Loucy (cell line): ENCODE results near the gene CYFIP2.

ENCODE experiments used
- H2AFZ ChIP-seq: fragments of 200-600 bp; sonication (generic); 2 replicates; pipeline ENCODE4 v1.6.0; 2016; ENCODE audit warnings: antibody characterized with exemption, mild to moderate bottlenecking, low read length, moderate library complexity
- H3F3A ChIP-seq: fragments of 200-600 bp; 2 replicates; pipeline ENCODE4 v1.6.0; 2016; ENCODE audit warnings: antibody characterized with exemption, low read depth, mild to moderate bottlenecking
- H3K27me3 ChIP-seq: fragments of 200-600 bp; sonication (generic); 2 replicates; pipeline ENCODE4 v1.6.1; 2014; ENCODE audit warnings: low read length, mild to moderate bottlenecking; ENCODE audit not compliant: insufficient read depth, poor library complexity, severe bottlenecking
- H3K36me3 ChIP-seq: fragments of 200-600 bp; sonication (generic); 2 replicates; pipeline ENCODE4 v1.6.1; 2016; ENCODE audit warnings: low read length; ENCODE audit not compliant: insufficient read depth
- H3K4me1 ChIP-seq: fragments of 200-600 bp; sonication (generic); 2 replicates; pipeline ENCODE4 v1.5.1; 2014; ENCODE audit warnings: low read length, mild to moderate bottlenecking; ENCODE audit not compliant: insufficient read depth, poor library complexity, severe bottlenecking
- H3K4me2 ChIP-seq: fragments of 200-600 bp; sonication (generic); 2 replicates; pipeline ENCODE4 v1.6.0; 2014; ENCODE audit warnings: antibody characterized with exemption, low read length, low read depth, mild to moderate bottlenecking; ENCODE audit not compliant: poor library complexity, severe bottlenecking
- H3K4me3 ChIP-seq: fragments of 200-600 bp; sonication (generic); 2 replicates; pipeline ENCODE4 v1.5.1; 2014; ENCODE audit warnings: low read length, mild to moderate bottlenecking, mixed read lengths; ENCODE audit not compliant: poor library complexity, severe bottlenecking
- H3K79me2 ChIP-seq: fragments of 200-600 bp; sonication (generic); 2 replicates; pipeline ENCODE4 v1.6.1; 2014; ENCODE audit warnings: low read length; ENCODE audit not compliant: insufficient read depth
- H3K9ac ChIP-seq: fragments of 200-600 bp; sonication (generic); 2 replicates; pipeline ENCODE4 v1.6.0; 2014; ENCODE audit warnings: mild to moderate bottlenecking, low read depth, low read length, moderate library complexity; ENCODE audit not compliant: poor library complexity, severe bottlenecking
- H3K9me2 ChIP-seq: fragments of 200-600 bp; sonication (generic); replicated peaks from 2 replicates; pipeline ENCODE4 v1.6.1; 2016; ENCODE audit warnings: low read depth, low read length, mixed read lengths
- H3K9me3 ChIP-seq: fragments of 200-600 bp; sonication (generic); 2 replicates; pipeline ENCODE4 v1.6.1; 2014; ENCODE audit warnings: mild to moderate bottlenecking, antibody characterized with exemption, low read length, low read depth; ENCODE audit not compliant: insufficient read depth
- H4K20me1 ChIP-seq: fragments of 200-600 bp; sonication (generic); 2 replicates; pipeline ENCODE4 v1.6.0; 2014; ENCODE audit warnings: antibody characterized with exemption, low read length, mild to moderate bottlenecking; ENCODE audit not compliant: insufficient read depth, poor library complexity, severe bottlenecking
- EZH2phosphoT487 ChIP-seq: fragments of 200-600 bp; IDR thresholded peaks from 2 replicates; pipeline ENCODE4 v1.6.1; 2018; ENCODE audit warnings: antibody characterized with exemption, mild to moderate bottlenecking, moderate library complexity, borderline replicate concordance
- TF ChIP-seq, protein P1 (sequence below): fragments of 200-600 bp; sonication (generic); conservative IDR thresholded peaks from 2 replicates; pipeline ENCODE4 v1.5.1; 2014; ENCODE audit warnings: mild to moderate bottlenecking, antibody characterized with exemption, low read length

CYFIP2 gene

DNA sequence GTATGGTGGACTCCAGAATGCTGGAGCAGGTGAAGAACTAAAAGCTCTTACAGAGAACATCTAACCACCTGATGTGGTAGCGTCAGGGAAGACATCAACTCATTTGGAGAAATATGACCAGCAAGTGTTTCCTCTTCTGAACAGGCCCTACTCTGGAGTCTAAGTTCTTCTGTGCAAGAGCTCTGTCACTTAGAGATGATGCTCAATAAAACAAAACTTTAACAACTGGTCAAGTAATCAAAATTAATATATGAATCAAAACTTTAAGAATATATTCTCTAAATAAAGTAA is 85.8 kb downstream of the CYFIP2 start:
- H3K9ac ChIP-seq: no peak overlapping the region
- TF ChIP-seq, protein P1, sequence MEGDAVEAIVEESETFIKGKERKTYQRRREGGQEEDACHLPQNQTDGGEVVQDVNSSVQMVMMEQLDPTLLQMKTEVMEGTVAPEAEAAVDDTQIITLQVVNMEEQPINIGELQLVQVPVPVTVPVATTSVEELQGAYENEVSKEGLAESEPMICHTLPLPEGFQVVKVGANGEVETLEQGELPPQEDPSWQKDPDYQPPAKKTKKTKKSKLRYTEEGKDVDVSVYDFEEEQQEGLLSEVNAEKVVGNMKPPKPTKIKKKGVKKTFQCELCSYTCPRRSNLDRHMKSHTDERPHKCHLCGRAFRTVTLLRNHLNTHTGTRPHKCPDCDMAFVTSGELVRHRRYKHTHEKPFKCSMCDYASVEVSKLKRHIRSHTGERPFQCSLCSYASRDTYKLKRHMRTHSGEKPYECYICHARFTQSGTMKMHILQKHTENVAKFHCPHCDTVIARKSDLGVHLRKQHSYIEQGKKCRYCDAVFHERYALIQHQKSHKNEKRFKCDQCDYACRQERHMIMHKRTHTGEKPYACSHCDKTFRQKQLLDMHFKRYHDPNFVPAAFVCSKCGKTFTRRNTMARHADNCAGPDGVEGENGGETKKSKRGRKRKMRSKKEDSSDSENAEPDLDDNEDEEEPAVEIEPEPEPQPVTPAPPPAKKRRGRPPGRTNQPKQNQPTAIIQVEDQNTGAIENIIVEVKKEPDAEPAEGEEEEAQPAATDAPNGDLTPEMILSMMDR: no peak
- TF ChIP-seq EZH2phosphoT487: no peak
- H3F3A ChIP-seq: no peaks in the 10 kb centered on the region
- peaks cover 31% of the 10 kb centered on the region; the same call in 1 of the 2 replicates for H3K36me3 ChIP-seq
- no peak overlapping the region for H2AFZ ChIP-seq
- no peaks in the 10 kb centered on the region for H3K79me2 ChIP-seq
- H3K4me3 ChIP-seq: no peak overlapping the region
- no peaks in the 10 kb centered on the region for H3K4me1 ChIP-seq
- H3K27me3 ChIP-seq: no peaks in the 10 kb centered on the region
- H3K4me2 ChIP-seq: no peak overlapping the region
- no peaks in the 10 kb centered on the region for H4K20me1 ChIP-seq
- H3K9me3 ChIP-seq: no peaks in the 10 kb centered on the region
- no peaks in the 10 kb centered on the region for H3K9me2 ChIP-seq

DNA sequence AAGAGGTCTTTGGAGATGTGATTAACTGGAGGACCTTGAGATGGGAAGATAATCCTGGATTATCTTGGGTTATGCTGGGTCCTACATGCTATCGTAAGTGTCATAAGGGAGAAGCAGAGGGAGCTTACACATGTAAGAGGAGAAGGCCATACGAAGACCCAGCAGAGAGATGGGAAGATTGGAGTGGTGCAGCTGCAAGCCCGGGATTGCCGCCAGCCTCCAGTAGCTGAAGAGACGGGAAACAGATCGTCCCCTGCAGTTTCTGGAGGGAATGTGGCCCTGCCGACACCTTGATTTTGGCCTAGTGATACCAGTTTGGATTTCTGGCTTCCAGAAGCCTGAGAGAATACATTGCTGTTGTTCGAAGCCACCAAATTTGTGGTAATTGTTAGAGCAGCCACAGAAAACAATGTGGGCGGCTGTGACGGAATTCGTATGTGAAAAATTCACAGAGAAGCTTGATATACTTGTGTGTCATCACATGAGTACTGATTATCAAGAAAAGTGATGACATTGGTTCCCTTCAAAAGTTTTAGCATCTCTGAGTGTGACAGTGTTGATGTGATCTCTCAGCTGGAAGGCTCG is 86.9 kb downstream of the CYFIP2 start:
- no peak overlapping the region for H3K4me3 ChIP-seq
- H3K4me1 ChIP-seq: no peaks in the 10 kb centered on the region
- no peaks in the 10 kb centered on the region for H4K20me1 ChIP-seq
- H3F3A ChIP-seq: no peaks in the 10 kb centered on the region
- H3K27me3 ChIP-seq: no peaks in the 10 kb centered on the region
- no peaks in the 10 kb centered on the region for H3K9me2 ChIP-seq
- H2AFZ ChIP-seq: no peak overlapping the region
- peaks cover 34% of the 10 kb centered on the region; the same call in 1 of the 2 replicates for H3K36me3 ChIP-seq
- no peaks in the 10 kb centered on the region for H3K9me3 ChIP-seq
- no peak overlapping the region for H3K9ac ChIP-seq
- no peaks in the 10 kb centered on the region for H3K79me2 ChIP-seq
- no peak overlapping the region for H3K4me2 ChIP-seq
- TF ChIP-seq EZH2phosphoT487: no peak
- TF ChIP-seq, protein P1: no peak

DNA sequence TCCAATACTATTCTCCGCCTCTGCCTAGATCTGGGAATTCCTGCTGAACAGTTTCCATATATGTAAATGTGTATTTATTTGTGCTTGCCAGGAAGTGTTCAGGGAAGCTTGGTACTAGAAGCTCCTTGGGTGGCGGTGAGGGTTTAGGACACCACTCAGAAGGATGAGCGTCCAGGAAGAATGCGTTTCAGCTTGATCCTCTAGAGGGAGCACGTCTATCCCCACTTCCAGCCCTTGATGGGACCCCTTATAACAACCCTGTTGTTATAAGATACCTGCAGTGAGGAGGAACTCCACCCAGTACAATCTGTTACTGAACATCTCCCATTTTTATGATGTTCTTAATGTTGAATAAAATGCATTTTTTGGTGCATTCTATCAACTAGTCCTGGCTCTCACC is 88.9 kb downstream of the CYFIP2 start:
- no peaks in the 10 kb centered on the region for H3K27me3 ChIP-seq
- H3K4me2 ChIP-seq: no peak overlapping the region
- H3F3A ChIP-seq: no peaks in the 10 kb centered on the region
- TF ChIP-seq, protein P1: peak; percentile 38
- TF ChIP-seq EZH2phosphoT487: no peak
- no peak overlapping the region for H2AFZ ChIP-seq
- no peaks in the 10 kb centered on the region for H3K9me2 ChIP-seq
- no peak overlapping the region for H3K9ac ChIP-seq
- no peaks in the 10 kb centered on the region for H3K4me1 ChIP-seq
- no peaks in the 10 kb centered on the region for H4K20me1 ChIP-seq
- H3K4me3 ChIP-seq: no peak overlapping the region
- H3K79me2 ChIP-seq: no peaks in the 10 kb centered on the region
- H3K36me3 ChIP-seq: peaks cover 53% of the 10 kb centered on the region; the same call in 1 of the 2 replicates
- no peaks in the 10 kb centered on the region for H3K9me3 ChIP-seq
